ENCODE data around the gene HS3ST2.
"Not testable (repeated sequence)": the region's sequence is repeated elsewhere in the genome, so short reads cannot be mapped to it uniquely, and the experiment has no call there.

Gene HS3ST2

GRCh38 chr16:22878955-22879354, 65.0 kb downstream of the HS3ST2 start:
- H3K9me3 Mint-ChIP-seq = peaks cover 0 to 4% of the 10 kb centered on the region in 2 donors
- no peak overlapping the region for H3K4me3 Mint-ChIP-seq
- peaks cover 36 to 46% of the 10 kb centered on the region in 2 donors for H3K27me3 Mint-ChIP-seq
- H3K36me3 Mint-ChIP-seq = no peaks in the 10 kb centered on the region
- no peaks in the 10 kb centered on the region for H3K4me1 Mint-ChIP-seq
- no peak overlapping the region for H3K27ac Mint-ChIP-seq
- DNase-seq (no peak), ATAC-seq (replicated peaks) (no peak)

GRCh38 chr16:22879466-22879865, 65.5 kb downstream of the HS3ST2 start:
- Mint-ChIP-seq H3K27me3 (peaks cover 36 to 47% of the 10 kb centered on the region in 2 donors), H3K4me1 (no peaks in the 10 kb centered on the region), H3K4me3 (no peak overlapping the region), H3K27ac (no peak overlapping the region), H3K9me3 (peaks cover 0 to 4% of the 10 kb centered on the region in 2 donors), H3K36me3 (no peaks in the 10 kb centered on the region)
- DNase-seq (no peak), ATAC-seq (replicated peaks) (no peak)

GRCh38 chr16:22882981-22883380, 69.0 kb downstream of the HS3ST2 start:
- Mint-ChIP-seq H3K36me3 (no peaks in the 10 kb centered on the region), H3K27ac (no peak overlapping the region), H3K9me3 (no peaks in the 10 kb centered on the region), H3K27me3 (peaks cover 37 to 44% of the 10 kb centered on the region in 2 donors), H3K4me3 (no peak overlapping the region), H3K4me1 (no peaks in the 10 kb centered on the region)
- no peak for DNase-seq
- no peak for ATAC-seq (replicated peaks)

GRCh38 chr16:22885951-22886350, 72.0 kb downstream of the HS3ST2 start:
- Mint-ChIP-seq H3K27ac (no peak overlapping the region), H3K36me3 (no peaks in the 10 kb centered on the region), H3K27me3 (peaks cover 23 to 24% of the 10 kb centered on the region in 2 donors)

GRCh38 chr16:22886927-22887326, 73.0 kb downstream of the HS3ST2 start:
- Mint-ChIP-seq H3K27ac (no peak overlapping the region), H3K27me3 (peaks cover 16 to 19% of the 10 kb centered on the region in 2 donors), H3K4me3 (no peak overlapping the region), H3K9me3 (no peaks in the 10 kb centered on the region), H3K36me3 (no peaks in the 10 kb centered on the region), H3K4me1 (no peaks in the 10 kb centered on the region)
- no peak for ATAC-seq (replicated peaks)
- no peak for DNase-seq

More at GRCh38 chr16:22885951-22886350, 72.0 kb downstream of the HS3ST2 start:
- Mint-ChIP-seq H3K4me3 (no peak overlapping the region), H3K9me3 (no peaks in the 10 kb centered on the region), H3K4me1 (no peaks in the 10 kb centered on the region)
- DNase-seq (no peak), ATAC-seq (replicated peaks) (no peak)

GRCh38 chr16:22887445-22887844, 73.5 kb downstream of the HS3ST2 start:
- Mint-ChIP-seq H3K27me3 (peaks cover 16 to 19% of the 10 kb centered on the region in 2 donors), H3K36me3 (no peaks in the 10 kb centered on the region), H3K27ac (no peak overlapping the region), H3K4me1 (no peaks in the 10 kb centered on the region), H3K4me3 (no peak overlapping the region), H3K9me3 (no peaks in the 10 kb centered on the region)
- ATAC-seq (replicated peaks) (no peak), DNase-seq (no peak)

GRCh38 chr16:22888791-22889190, 74.8 kb downstream of the HS3ST2 start:
- DNase-seq (no peak), ATAC-seq (replicated peaks) (no peak)
- Mint-ChIP-seq H3K27me3 (peaks cover 16 to 20% of the 10 kb centered on the region in 2 donors), H3K4me1 (no peaks in the 10 kb centered on the region), H3K9me3 (no peaks in the 10 kb centered on the region), H3K36me3 (no peaks in the 10 kb centered on the region), H3K27ac (no peak overlapping the region), H3K4me3 (no peak overlapping the region)

GRCh38 chr16:22890976-22891375, 77.0 kb downstream of the HS3ST2 start:
- H3K27ac Mint-ChIP-seq = no peak overlapping the region
- no peaks in the 10 kb centered on the region for H3K36me3 Mint-ChIP-seq
- H3K9me3 Mint-ChIP-seq = no peaks in the 10 kb centered on the region
- no peak overlapping the region for H3K4me3 Mint-ChIP-seq
- DNase-seq = no peak
- no peaks in the 10 kb centered on the region for H3K4me1 Mint-ChIP-seq
- H3K27me3 Mint-ChIP-seq = peaks cover 12 to 22% of the 10 kb centered on the region in 2 donors
- no peak for ATAC-seq (replicated peaks)

GRCh38 chr16:22897184-22897583, 83.2 kb downstream of the HS3ST2 start:
- Mint-ChIP-seq H3K4me3 (no peak overlapping the region), H3K27ac (no peak overlapping the region), H3K4me1 (peaks cover 0 to 3% of the 10 kb centered on the region in 2 donors), H3K9me3 (peaks cover 0 to 3% of the 10 kb centered on the region in 2 donors), H3K27me3 (peaks cover 22 to 40% of the 10 kb centered on the region in 2 donors), H3K36me3 (no peaks in the 10 kb centered on the region)
- ATAC-seq (replicated peaks) (no peak), DNase-seq (no peak)

- ATAC-seq (replicated peaks) (no peak), DNase-seq (no peak)
- no peak overlapping the region for H3K27ac Mint-ChIP-seq
- H3K9me3 Mint-ChIP-seq = peaks cover 0 to 4% of the 10 kb centered on the region in 2 donors
- H3K36me3 Mint-ChIP-seq = no peaks in the 10 kb centered on the region
- peaks cover 22 to 40% of the 10 kb centered on the region in 2 donors for H3K27me3 Mint-ChIP-seq
- H3K4me1 Mint-ChIP-seq = peaks cover 0 to 3% of the 10 kb centered on the region in 2 donors
- no peak overlapping the region for H3K4me3 Mint-ChIP-seq
These were observed 84.2 kb downstream of the HS3ST2 start for GRCh38 chr16:22898131-22898530.

- H3K27ac Mint-ChIP-seq = no peak overlapping the region
- H3K4me3 Mint-ChIP-seq = no peak overlapping the region
- ATAC-seq (replicated peaks) (no peak), DNase-seq (no peak)
- peaks cover 0 to 4% of the 10 kb centered on the region in 2 donors for H3K9me3 Mint-ChIP-seq
- peaks cover 0 to 3% of the 10 kb centered on the region in 2 donors for H3K4me1 Mint-ChIP-seq
- H3K27me3 Mint-ChIP-seq = peaks cover 21 to 38% of the 10 kb centered on the region in 2 donors
- H3K36me3 Mint-ChIP-seq = no peaks in the 10 kb centered on the region
These were observed 84.9 kb downstream of the HS3ST2 start for GRCh38 chr16:22898874-22899348.

- not testable (repeated sequence) for H3K9me3 Mint-ChIP-seq; H3K4me1 Mint-ChIP-seq; H3K4me3 Mint-ChIP-seq; H3K36me3 Mint-ChIP-seq; DNase-seq; ATAC-seq (replicated peaks); H3K27ac Mint-ChIP-seq
- H3K27me3 Mint-ChIP-seq = peaks cover 21 to 38% of the 10 kb centered on the region in 2 donors
These were observed 85.6 kb downstream of the HS3ST2 start for GRCh38 chr16:22899567-22899966.

- peaks cover 16 to 31% of the 10 kb centered on the region in 2 donors for H3K27me3 Mint-ChIP-seq
- no peak overlapping the region for H3K27ac Mint-ChIP-seq
- no peak for ATAC-seq (replicated peaks)
- no peaks in the 10 kb centered on the region for H3K36me3 Mint-ChIP-seq
- H3K4me3 Mint-ChIP-seq = no peak overlapping the region
- H3K9me3 Mint-ChIP-seq = peaks cover 0 to 4% of the 10 kb centered on the region in 2 donors
- no peak for DNase-seq
- peaks cover 0 to 3% of the 10 kb centered on the region in 2 donors for H3K4me1 Mint-ChIP-seq
These were observed 86.9 kb downstream of the HS3ST2 start for GRCh38 chr16:22900863-22901262.

GRCh38 chr16:22901563-22901962, 87.6 kb downstream of the HS3ST2 start:
- H3K36me3 Mint-ChIP-seq = no peaks in the 10 kb centered on the region
- DNase-seq = no peak
- no peak overlapping the region for H3K4me3 Mint-ChIP-seq
- peaks cover 0 to 3% of the 10 kb centered on the region in 2 donors for H3K4me1 Mint-ChIP-seq
- H3K9me3 Mint-ChIP-seq = peaks cover 0 to 4% of the 10 kb centered on the region in 2 donors
- no peak for ATAC-seq (replicated peaks)
- H3K27ac Mint-ChIP-seq = no peak overlapping the region
- peaks cover 11 to 26% of the 10 kb centered on the region in 2 donors for H3K27me3 Mint-ChIP-seq

DNA sequence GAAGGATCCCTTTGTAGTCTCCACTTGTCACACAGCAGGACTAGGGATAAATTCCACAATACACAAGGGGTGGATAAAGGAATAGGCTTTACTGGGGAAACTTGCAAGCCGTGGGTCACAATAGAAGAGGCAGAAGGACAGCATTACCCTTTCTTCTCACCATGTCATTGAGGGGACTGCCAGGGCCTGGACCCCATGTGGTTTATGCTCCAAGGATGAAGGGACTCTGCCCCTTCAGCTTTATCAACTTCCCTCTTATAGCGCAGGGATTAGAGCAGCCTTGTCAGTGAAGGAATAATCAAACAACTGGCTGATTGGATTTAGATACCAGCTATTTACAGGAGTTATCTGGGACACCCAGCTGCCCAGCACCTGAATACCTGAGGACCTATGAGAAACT, 89.8 kb downstream of the HS3ST2 start:
- no peak for ATAC-seq (replicated peaks)
- no peak overlapping the region for H3K4me3 Mint-ChIP-seq
- no peak overlapping the region for H3K27ac Mint-ChIP-seq

More for the DNA sequence above, 89.8 kb downstream of the HS3ST2 start:
- no peak for DNase-seq
- no peaks in the 10 kb centered on the region for H3K36me3 Mint-ChIP-seq
- H3K27me3 Mint-ChIP-seq = peaks cover 13 to 34% of the 10 kb centered on the region in 2 donors
- peaks cover 0 to 4% of the 10 kb centered on the region in 2 donors for H3K9me3 Mint-ChIP-seq
- peaks cover 0 to 3% of the 10 kb centered on the region in 2 donors for H3K4me1 Mint-ChIP-seq

Measured in stimulated activated naive B cell treated with anti-CD40 and anti-IgM and Interleukin-4, amounts not matched to agents 10 μg/mL and 1 μg/mL and 100 μg/mL, for 72 hours (primary cell).